NCI-H774 (cell line): ENCODE results near the gene APOL3.
"Not testable (repeated sequence)": the region's sequence is repeated elsewhere in the genome, so short reads cannot be mapped to it uniquely, and the experiment has no call there.

ENCODE experiments used
- DNase-seq: peaks from one replicate; lab custom pipeline; 2025; lab: John Stamatoyannopoulos, UW

The APOL3 gene

DNA sequence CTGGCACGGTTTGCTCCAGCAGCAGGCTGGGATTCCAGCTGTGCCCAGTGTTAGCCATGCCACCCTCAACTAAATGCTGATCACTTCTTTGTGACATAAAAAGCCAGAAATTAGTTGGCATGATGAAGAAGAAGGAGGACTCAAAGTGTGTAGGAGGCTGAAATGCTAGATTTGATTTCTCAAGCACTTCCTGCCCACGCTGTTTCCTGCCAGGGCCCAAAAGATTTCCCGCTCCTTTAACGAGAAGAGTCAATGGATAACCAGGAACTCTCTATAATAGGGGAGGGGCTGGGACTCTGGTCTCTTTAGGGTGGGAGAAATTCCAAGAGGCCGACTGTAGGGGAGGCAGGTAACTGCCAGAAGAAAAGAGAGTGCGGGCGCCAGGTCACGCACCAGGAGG is 26.4 kb downstream of the APOL3 start:
- no peak for DNase-seq

DNA sequence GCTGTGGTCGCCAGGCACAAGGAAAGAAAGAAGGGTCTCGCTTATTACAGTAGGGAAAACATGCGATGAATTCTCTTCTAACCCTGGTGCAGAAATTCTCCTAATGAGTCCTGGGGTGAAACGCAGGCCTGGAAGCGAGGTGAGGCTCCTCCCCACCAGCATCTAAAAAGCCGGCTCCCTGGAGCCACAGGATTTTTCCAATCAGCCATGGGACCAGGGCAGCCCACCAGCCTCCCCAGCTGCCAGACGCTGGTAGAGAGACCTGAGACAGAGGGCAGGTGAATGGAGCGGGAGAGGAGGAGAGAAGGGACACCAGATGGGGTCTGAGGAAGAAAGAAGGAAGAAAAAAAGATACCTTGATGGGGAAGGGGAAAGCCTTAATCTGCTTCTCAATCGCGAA is 28.6 kb downstream of the APOL3 start:
- no peak for DNase-seq

DNA sequence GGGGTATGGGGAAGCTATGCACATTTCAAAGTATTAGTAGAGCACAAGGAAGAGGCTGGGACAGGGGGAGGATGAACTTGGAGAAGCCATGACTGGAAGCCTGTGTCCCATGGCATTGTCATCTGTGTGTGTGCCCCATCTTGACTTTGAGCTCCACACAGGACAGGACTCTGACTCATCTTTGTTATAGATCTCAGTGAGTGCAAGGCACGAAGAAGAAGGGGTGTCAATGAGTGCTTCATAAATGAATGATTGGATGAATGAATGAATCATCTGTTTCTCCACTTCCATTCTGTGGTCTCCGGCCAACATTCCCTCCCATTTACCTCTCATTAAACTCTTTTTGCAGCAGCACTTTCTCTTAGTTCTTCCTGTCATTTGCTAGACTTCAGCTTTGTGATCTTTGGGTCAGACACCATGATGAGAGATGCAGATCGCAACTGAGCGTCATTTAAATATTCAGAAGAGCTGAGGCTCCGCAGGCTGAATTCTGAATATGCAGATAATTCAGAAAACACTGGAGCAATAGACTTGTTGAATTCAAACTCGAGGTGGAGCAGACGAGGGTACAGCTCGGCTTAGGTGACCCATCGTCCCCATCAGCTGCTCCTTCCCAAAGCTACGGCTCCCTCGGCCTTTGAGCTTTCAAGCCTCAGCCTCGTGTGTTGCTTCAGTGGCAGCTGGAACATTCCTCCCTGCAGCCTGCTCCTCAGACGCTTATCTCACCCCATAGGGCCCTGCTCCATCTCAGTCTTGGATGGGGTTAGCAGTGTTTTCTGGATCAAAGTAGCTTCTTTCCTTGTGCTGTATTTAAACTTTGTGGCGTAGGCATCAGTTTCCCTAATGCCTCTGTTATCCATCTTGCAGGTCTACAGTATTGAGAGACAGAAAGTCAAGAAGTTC is 30.8 kb downstream of the APOL3 start:
- no peak for DNase-seq

DNA sequence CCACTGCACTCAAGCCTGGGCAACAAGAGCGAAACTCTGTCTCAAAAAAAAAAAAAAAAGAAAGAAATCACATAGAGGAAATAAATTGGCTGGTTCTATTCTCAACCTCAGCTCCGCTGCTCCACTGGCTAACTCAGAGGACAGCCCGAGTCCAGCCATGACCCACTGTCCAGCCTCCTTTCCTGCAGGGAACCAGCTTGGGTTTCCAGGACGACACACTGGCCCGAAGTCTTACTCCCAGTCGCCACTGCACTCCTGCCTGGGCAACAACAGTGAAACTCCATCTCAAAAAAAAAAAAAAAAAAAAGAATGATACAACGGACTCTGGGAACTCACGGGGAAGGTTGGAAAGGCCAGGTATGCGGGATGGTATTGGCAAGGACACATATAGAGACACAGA is 31.5 kb downstream of the APOL3 start:
- DNase-seq = no peak

DNA sequence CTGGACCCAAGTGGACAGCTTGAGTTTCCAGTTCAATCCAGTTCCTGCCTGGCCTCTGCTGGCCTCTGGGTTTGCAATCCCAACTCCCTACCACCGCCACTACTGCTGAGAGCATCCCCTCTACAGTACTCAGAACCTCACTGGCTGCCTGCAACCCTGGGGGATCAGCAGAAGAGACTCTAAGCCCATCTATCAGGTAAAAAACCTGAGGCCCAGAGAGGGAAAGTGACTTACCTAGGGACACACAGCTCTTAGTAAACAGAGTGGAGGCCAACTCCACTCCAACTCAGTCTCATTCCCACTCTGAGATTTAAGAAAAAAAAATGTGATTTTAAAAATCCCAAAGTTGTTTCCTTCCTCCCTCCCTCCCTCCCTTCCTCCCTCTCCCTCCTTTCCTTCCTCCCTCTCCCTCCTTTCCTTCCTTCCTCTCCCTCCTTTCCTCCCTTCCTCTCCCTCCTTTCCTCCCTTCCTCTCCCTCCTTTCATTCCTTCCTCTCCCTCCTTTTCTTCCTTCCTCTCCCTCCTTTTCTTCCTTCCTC is 34.5 kb downstream of the APOL3 start:
- no peak for DNase-seq

DNA sequence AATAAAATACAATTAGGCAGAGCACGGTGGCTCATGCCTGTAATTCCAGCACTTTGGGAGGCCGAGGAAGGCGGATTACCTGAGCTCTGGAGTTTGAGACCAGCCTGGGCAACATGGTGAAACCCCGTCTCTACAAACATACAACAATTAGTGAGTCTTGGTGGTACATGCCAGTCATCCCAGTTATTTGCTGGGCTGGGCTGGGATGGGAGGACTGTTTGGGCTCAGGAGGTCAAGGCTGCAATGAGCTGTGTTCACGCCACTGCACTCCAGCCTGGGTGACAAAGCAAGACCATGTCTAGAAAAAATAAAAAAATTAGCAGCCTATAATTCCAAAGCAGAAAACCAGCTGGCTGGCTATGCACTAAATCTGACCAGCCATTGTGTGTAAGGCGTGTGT is 35.1 kb downstream of the APOL3 start:
- DNase-seq = no peak

DNA sequence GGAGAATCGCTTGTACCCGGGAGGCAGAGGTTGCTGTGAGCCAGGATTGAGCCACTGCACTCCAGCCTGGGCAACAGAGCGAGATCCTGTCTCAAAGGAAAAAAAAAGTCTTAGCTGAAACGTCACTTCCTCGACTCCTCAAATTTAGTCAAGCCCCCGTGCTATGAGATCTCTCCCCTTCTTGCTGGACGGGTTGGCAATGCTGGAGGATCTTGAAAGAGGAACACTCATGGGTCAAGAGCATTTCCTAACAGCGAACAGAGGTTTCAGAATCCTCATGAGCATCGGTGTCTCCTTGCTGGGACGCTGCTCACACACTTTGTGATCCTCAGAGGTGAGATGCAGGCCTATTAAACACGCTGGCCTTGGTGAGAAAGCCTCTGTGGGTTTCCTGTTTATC is 35.9 kb downstream of the APOL3 start:
- DNase-seq = no peak

DNA sequence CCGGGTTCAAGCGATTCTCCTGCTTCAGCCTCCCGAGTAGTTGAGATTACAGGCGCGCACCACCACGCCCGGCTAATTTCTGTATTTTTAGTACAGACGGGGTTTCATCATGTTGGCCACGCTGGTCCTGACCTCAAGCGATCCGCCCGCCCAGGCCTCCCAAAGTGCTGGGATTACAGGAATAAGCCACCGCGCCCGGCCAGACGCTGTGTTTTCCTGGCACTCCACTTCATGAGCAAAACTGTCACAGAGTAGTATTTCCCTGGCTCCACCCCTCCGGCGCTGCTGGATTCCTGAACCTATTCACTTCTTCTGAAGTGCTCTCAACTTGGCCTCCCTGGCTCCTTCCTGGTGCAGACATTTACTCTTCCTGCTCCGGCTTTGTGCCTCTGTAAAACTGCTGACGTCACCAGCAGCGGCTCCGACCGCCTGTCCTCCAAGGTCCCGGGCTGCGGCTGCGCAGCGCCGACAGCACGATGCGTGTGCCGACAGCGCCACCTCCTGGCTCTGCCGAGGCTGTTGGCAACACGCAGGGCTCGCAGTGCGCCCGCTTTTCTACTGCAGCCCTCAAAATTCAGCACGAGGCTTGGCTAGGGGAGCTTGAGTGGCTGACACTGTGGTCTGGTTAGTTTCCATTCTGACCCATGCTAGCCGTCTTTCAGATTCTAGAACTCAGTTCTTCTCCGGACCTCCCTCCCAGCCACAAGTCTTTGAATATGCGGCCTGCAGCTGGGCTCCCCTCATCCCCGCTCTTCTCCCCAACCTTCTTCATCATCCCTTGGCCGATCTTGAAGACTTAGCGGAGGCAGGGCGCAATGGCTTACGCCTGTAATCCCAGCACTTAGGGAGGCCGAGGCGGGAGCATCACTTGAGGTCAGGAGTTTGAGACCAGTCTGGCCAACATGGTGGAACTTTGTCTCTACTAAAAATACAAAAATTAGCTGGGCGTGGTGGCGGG is 36.6 kb downstream of the APOL3 start:
- DNase-seq = peak; percentile 83

DNA sequence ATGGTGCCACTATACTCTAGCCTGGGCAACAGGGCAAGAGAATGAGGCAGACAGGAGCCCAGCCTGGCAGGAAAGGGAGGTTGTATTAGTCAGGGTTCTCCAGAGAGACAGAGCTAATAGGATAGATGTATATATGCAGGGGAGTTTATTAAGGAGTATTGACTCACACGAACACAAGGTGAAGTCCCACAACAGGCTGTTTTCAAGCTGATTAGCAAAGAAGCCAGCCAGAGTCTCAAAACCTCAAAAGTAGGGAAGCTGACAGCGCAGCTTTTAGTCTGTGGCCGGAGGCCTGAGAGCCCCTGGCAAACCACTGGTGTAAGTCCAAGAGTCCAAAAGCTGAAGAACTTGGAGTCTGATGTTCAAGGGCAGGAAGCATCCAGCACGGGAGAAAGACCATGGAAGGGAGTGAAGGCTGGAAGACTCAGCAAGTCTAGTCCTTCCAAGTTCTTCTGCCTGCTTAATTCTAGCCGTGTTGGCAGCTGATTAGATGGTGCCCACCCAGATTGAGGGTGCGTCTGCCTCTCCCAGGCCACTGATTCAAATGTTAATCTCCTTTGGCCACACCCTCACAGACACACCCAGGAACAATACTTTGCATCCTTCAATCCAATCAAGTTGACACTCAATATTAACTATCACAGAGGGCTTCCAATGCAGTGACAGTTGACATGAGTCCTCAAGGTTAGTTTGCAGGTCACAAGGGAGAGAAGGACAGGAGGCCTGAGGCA is 39.8 kb downstream of the APOL3 start:
- not testable (repeated sequence) for DNase-seq

DNA sequence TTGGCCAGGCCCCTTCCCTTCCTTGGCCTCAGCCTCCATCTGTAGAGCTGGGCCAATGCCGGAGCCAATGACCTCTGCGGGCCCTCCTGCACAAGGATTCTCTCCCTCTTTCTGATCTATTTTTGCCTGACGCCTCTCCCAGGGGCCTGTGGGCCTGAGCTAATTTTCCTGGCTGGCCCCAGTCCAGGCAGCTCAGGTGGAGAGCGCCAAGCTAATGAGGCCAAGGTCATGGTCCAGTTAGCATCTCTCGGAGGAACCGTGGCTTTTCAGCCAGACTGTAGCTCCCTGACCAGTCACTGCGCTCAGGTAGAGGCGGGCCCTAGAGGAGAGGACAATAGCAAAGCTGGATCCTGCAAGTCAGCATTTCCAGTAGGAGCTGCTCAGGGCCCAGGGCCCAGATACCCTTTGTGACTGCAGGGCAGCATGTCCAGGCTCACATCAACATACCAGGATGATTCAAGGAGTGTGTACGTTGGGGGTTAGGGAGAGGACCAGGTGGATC is 43.5 kb downstream of the APOL3 start:
- DNase-seq = no peak

DNA sequence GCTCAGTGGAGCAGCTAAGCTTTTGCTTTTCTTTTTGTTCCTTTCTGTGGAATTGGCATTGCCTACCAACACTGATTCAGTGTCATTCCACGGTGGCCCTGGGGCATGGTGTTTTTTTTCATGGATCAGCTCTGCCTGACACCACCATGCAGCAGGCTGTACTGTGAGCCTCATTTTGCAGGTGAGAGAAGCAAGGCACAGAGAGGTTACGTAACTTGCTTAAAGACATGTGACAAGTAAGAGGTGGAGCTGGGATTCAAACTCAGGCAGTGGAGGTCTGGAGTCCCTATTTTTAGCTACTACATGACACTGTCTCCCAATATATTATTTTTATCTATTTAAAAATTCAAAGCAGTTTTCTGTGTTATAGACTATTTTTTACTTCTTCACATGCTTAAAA is 44.4 kb downstream of the APOL3 start:
- no peak for DNase-seq

DNA sequence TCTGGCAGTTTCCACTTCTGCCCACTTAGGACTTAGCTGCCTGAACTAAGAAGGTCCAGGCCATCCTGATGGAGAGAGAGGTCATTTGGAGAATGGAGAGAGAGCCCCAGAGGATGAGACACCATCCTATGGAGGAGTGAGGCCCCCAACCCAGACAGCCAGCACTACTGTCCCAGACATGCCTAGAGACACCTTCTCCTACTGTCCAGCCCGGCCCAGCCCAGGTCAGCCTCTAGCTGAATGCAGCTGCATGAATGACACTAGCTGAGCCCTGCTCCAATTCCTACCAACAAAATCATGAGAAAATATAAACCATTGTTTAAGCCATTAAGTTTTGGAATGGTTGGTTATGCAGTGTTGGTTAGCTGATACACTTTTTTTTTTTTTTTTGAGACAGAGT is 47.4 kb downstream of the APOL3 start:
- DNase-seq = no peak

DNA sequence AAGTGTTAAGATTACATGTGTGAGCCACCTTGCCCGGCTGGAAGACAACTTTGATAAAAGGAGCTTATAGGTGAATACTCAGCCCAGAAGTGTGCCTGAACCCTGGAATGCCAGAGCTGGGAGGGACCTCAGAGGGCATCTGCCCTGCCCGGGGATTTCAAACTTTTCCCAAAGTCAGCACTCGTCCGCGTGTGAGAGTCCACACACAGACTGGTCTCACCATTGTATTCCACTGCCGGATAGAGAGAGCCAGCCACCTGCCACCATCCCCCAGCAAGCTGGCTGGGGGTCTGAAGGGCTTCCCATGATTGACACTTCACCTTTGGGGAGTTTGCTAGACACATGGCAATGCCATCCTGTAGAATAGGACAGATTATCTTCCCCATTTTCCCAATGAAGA is 49.2 kb downstream of the APOL3 start:
- DNase-seq = no peak

DNA sequence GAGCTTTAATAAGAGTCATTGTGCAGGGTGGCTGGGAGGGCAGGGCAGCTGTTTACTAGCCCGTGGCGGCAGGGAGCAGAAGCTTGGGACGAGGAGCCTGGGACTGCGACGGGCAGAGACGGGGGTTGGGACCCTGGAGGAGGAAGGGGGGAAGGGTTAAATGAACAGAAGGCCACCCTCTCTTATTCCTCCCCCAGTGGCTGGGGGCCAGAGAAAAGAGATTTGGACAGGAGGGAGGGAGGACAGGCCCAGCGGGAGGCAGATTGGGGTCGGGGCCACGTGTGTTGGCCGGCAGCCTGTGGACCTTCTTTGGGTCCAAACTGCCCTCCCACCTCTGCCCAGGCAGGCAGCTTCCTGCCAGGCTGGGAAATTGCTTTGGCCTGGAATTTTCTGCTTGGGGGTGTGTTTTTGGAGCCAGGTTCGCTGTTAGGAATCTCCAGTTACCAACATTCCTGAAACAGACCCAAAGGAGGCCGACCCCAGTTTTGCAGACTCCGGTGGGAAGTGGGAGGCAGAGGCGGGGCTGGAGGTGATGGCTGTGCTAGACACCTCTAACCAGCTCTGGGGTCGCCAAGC is 50.2 kb downstream of the APOL3 start:
- no peak for DNase-seq

DNA sequence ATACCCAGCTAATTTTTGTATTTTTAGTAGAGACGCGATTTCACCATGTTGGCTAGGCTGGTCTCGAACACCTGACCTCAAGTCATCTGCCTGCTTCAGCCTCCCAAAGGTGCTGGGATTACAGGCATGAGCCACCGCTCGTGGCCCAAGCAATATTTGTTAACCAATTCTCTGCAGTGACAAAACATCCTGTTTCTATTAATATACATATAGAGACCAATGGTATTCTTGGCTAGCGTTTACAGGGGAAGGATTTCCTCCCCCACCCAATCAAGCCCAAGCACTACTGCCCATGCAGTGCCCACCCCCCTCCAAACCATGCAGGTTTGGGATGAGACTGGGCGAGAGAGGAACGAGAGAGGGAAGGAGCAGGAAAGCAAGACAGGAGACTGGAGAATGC is 53.1 kb downstream of the APOL3 start:
- no peak for DNase-seq

DNA sequence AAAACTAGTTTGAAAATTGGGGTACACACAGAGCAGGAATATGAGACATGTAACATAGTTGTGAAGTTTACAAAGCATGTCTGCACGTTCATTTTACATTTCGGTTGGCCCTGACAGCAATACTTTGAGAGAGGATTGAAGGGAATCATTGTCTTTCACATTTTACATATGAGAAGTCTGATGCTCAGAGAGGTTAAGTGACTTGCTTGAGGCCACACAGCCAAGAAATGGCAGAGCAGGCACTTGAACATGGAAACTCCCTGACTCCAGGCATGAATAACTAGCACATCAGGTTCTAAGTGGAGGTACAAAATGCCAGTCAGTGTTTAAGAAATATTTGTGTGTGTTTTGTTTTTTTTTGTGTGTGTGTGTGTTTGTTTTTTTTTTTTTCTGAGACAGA is 53.6 kb downstream of the APOL3 start:
- DNase-seq = no peak

DNA sequence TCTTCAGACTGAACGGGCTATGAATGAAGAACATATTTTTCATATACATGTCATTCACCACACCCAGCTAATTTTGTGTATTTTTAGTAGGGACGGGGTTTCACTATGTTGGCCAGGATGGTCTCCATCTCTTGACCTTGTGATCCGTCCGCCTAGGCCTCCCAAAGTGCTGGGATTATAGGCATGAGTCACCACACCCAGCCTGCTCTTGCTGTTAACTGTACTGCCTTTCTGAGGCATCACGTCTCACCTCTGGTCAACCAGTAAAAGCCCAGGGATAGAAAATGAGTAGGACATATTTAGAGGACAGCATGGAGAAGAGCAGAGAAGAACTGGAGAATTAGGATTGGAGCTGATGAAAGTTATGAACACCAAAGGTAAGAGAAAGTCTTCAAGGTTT is 55.6 kb downstream of the APOL3 start:
- no peak for DNase-seq

DNA sequence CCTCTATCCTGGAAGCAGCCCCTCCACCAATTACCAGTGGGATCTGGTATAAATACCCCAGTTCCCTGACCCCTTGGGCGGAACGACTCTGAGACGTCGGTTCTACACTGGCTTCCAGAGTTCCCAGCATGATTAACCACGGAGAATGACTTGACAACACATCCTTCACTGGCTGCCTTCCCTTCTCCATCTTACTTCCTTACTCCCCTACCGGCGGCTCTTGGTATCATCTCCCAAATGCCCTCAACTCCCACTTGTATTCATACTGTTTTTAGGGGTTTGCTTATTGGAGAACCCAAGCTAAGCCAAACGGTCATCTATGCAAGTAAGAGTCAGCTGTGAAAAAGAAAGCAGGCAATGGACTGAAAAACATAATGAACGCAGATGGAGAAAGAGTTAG is 56.1 kb downstream of the APOL3 start:
- no peak for DNase-seq

DNA sequence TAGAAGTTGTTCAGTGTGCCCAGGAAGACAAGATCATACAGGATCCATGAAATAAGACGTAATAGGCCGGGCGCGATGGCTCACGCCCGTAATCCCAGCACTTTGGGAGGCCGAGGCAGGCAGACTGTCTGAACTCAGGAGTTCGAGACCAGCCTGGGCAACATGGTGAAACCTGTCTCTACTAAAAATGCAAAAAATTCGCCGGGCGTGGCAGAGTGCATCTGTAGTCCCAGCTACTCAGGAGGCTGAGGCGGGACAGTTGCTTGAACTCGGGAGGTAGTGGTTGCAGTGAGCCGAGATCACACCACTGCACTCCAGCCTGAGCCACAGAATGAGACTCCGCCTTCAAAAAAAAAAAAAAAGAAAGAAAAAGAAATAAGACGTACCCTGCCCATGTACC is 56.7 kb downstream of the APOL3 start:
- no peak for DNase-seq

DNA sequence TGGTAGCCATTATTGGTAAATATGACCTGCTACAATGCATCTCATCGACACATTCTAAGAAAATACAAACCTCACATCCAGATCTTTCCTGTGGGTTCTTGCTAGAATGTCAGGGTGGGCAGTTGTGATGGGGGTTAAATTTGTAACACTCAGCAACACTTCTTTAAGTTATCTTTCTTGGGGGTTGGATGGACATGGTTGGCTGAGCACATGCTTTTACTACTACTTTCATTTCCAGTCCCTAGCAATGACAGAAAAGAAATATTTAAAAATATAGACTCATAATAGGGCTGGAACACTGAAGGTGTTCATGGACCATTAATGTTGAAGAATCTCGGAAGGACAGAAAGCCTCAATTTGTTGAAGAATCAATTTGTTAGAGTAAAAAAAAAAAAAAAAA is 57.6 kb downstream of the APOL3 start:
- no peak for DNase-seq

DNA sequence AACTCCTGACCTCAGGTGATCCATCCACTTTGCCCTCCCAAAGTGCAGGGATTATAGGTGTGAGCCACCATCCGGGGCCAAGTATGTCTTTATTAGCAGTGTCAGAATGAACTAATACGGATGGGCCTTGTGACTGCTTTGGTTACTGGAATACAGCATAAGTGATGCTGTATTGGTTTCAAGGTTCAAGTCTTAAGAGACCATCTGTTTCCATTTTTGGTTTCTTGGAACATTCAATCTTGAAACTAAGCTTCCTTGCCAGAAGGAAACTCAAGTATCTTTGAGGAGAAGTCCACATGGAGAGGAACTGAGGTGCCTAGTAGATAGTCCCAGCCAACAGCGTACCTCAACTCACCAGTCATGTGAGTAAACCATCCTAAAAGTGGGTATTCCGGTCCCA is 58.8 kb downstream of the APOL3 start:
- DNase-seq = no peak

DNA sequence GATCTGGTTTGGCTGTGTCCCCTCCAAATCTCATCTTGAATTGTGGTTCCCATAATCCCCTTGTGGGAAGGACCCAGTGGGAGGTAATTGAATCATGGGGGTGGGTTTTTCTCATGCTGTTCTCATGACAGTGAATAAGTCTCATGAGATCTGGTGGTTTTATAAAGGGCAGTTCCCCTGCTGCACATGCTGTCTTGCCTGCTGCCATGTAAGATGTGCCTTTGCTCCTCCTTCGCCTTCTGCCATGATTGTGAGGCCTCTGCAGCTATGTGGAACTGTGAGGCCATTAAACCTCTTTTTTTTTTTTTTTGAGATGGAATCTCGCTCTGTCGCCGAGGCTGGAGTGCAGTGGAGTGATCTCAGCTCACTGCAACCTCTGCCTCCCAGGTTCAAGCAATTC is 59.6 kb downstream of the APOL3 start:
- DNase-seq = not testable (repeated sequence)
